VCaP (cell line): ENCODE measurements around the gene NOS1AP.
"Not testable (repeated sequence)": the region's sequence is repeated elsewhere in the genome, so short reads cannot be mapped to it uniquely, and the experiment has no call there.

Experiments
- H3K27ac ChIP-seq: fragments of 450-650 bp; 2 replicates; pipeline ENCODE4 v1.5.1; 2017
- TF ChIP-seq, protein P1 (sequence below): fragments of 450-650 bp; conservative IDR thresholded peaks from 2 replicates; pipeline ENCODE4 v1.5.1; 2017; ENCODE audit warnings: mild to moderate bottlenecking, moderate library complexity

The NOS1AP gene

DNA sequence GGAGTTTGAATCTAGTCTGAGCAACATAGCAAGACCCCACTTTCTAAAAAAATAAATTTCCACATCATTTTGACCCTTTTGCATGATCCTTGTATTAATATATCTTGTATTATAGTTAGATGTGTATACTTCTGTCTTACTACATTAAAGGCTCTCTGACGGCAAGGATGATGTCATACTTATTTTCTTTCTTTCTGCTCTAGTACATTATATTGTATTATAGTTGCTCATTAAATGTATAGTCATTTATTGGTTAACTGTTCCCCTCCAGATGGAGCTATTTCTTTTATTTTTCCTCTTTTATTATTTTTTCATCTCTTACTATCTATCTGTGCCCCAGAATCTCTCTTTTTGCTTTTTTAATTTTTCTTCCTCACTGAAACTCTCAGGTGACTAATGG, 30.9 kb upstream of the NOS1AP start:
- TF ChIP-seq, protein P1, sequence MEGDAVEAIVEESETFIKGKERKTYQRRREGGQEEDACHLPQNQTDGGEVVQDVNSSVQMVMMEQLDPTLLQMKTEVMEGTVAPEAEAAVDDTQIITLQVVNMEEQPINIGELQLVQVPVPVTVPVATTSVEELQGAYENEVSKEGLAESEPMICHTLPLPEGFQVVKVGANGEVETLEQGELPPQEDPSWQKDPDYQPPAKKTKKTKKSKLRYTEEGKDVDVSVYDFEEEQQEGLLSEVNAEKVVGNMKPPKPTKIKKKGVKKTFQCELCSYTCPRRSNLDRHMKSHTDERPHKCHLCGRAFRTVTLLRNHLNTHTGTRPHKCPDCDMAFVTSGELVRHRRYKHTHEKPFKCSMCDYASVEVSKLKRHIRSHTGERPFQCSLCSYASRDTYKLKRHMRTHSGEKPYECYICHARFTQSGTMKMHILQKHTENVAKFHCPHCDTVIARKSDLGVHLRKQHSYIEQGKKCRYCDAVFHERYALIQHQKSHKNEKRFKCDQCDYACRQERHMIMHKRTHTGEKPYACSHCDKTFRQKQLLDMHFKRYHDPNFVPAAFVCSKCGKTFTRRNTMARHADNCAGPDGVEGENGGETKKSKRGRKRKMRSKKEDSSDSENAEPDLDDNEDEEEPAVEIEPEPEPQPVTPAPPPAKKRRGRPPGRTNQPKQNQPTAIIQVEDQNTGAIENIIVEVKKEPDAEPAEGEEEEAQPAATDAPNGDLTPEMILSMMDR = no peak

GRCh38 chr1:162040001-162040400, 29.5 kb upstream of the NOS1AP start:
- no peak overlapping the region for H3K27ac ChIP-seq
- TF ChIP-seq, protein P1 = no peak

More for the DNA sequence above, 30.9 kb upstream of the NOS1AP start:
- no peak overlapping the region for H3K27ac ChIP-seq

- H3K27ac ChIP-seq = no peak overlapping the region
- TF ChIP-seq, protein P1 = peak; percentile 48; the same call in 1 of the 2 replicates
Measured at GRCh38 chr1:162040657-162041056, 28.8 kb upstream of the NOS1AP start.

DNA sequence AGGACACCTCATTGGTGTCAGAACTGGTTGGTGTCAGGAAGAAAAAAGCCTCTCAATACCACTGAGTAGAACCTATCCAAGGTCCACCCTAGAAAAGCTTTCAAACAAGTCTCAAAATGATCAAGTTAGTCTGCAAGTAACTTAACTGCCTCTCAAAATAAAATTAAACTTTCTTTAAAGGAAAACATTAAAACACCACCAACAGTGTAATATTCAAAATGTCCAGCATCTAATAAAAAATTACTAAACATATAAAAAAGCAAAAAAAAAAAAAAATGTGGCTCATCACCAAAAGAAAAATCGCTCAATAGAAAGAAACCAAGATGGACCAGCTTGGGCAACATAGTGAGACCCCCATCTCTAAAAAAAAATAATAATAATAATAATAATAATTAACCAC, 27.1 kb upstream of the NOS1AP start:
- no peak overlapping the region for H3K27ac ChIP-seq
- TF ChIP-seq, protein P1 = no peak

DNA sequence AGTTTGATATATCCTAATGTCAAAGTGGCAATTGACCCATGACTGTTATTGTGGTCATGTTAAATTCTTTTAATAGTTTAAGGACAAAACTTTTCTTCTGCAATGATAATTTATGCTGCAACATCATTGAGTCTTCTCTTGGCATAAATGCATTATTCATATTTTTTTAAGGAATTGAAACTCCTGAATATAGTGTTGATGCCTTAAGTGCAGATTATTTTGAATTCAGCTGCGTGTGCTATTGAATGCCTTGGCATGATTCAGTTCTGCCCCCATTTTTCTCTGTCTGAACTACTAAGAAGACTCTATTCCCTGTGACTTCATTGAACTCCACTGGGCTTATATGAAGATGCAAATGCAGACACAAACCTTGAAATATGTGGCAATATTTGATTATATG, 22.6 kb upstream of the NOS1AP start:
- H3K27ac ChIP-seq = no peak overlapping the region
- TF ChIP-seq, protein P1 = no peak

GRCh38 chr1:162053949-162054348, 15.5 kb upstream of the NOS1AP start:
- H3K27ac ChIP-seq = not testable (repeated sequence)

GRCh38 chr1:162055062-162055461, 14.4 kb upstream of the NOS1AP start:
- H3K27ac ChIP-seq = no peak overlapping the region
- TF ChIP-seq, protein P1 = no peak

- no peak overlapping the region for H3K27ac ChIP-seq
- TF ChIP-seq, protein P1 = peak; percentile 95
Measured at GRCh38 chr1:162056043-162056442, 13.4 kb upstream of the NOS1AP start.
